KMS-11 (cell line): ENCODE results near the gene GRM5.
"Not testable (repeated sequence)": the region's sequence is repeated elsewhere in the genome, so short reads cannot be mapped to it uniquely, and the experiment has no call there.

Experiments used
- H2AFZ ChIP-seq: fragments of 200-600 bp; sonication (generic); 2 replicates; pipeline ENCODE4 v1.6.1; 2016; ENCODE audit warnings: antibody characterized with exemption, mixed run types, low read depth
- H3K27ac ChIP-seq: fragments of 200-600 bp; sonication (generic); 2 replicates; pipeline ENCODE4 v1.6.1; 2016; ENCODE audit warnings: mild to moderate bottlenecking, mixed run types
- H3K27me3 ChIP-seq: fragments of 200-600 bp; sonication (generic); 2 replicates; pipeline ENCODE4 v1.6.1; 2017; ENCODE audit warnings: mild to moderate bottlenecking, low read depth, mixed run types, moderate library complexity; ENCODE audit not compliant: insufficient read depth
- H3K36me3 ChIP-seq: fragments of 200-600 bp; sonication (generic); 2 replicates; pipeline ENCODE4 v1.6.1; 2017; ENCODE audit warnings: mild to moderate bottlenecking, mixed run types; ENCODE audit not compliant: insufficient read depth
- H3K4me1 ChIP-seq: fragments of 200-600 bp; sonication (generic); 2 replicates; pipeline ENCODE4 v1.6.1; 2016; ENCODE audit warnings: mild to moderate bottlenecking, low read depth, mixed run types; ENCODE audit not compliant: poor library complexity, severe bottlenecking
- H3K4me2 ChIP-seq: fragments of 200-600 bp; sonication (generic); 2 replicates; pipeline ENCODE4 v1.7.0; 2016; ENCODE audit warnings: mild to moderate bottlenecking, mixed run types
- H3K4me3 ChIP-seq: fragments of 200-600 bp; sonication (generic); IDR thresholded peaks from 2 replicates; pipeline ENCODE4 v1.6.1; 2017; ENCODE audit warnings: low read depth, low read length, mixed read lengths; ENCODE audit not compliant: insufficient read depth
- H3K79me2 ChIP-seq: fragments of 200-600 bp; sonication (generic); 2 replicates; pipeline ENCODE4 v1.6.1; 2016; ENCODE audit warnings: low read depth, mixed run types; ENCODE audit not compliant: insufficient read depth
- H3K9ac ChIP-seq: fragments of 200-600 bp; sonication (generic); 2 replicates; pipeline ENCODE4 v1.6.1; 2016; ENCODE audit warnings: mild to moderate bottlenecking, mixed run types
- H4K20me1 ChIP-seq: fragments of 200-600 bp; sonication (generic); 2 replicates; pipeline ENCODE4 v1.6.1; 2016; ENCODE audit warnings: mild to moderate bottlenecking, mixed run types; ENCODE audit not compliant: insufficient read depth
- TF ChIP-seq, protein P1 (sequence below): fragments of 200-600 bp; sonication (generic); conservative IDR thresholded peaks from 2 replicates; pipeline ENCODE4 v1.6.1; 2017; ENCODE audit warnings: low read depth, mild to moderate bottlenecking, antibody characterized with exemption, low read length, moderate library complexity, mixed read lengths

Gene GRM5

DNA sequence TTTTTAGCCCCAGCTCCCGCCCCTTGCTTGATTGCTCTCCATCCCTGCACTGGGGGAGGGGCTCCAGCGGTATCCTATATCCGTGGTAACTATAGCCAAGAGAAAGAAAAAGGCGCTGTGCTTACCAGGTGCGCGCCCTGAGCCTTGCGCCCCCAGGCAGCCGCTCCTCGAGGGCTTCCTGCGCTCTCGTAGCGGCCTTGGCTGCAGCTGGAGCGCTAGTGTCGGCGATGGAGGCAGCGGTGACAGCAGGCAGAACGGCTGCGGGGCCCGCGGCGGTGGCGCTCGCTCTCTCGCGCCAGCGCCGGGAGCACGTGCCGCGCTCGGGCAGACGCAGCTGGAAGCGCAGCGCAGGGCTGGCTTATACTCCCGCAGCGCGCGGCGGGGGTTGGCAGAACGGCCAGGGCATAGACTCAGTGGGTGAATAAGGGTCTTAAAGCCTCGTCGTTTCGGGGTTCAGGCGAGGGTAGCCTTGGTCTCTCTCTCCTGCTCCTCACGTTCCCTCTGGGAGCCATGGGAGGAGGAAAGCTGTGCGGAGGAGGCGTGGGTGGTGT lies at the start of gene GRM5:
Gene GRM5, minus strand, starts transcription at position 332 of the 551 bp plus-strand sequence. CDS start 18,110 bp downstream, outside the sequence.
- H3K4me3 ChIP-seq, H2AFZ ChIP-seq, H4K20me1 ChIP-seq, H3K4me1 ChIP-seq, H3K9ac ChIP-seq, H3K4me2 ChIP-seq, H3K27ac ChIP-seq, H3K27me3 ChIP-seq, H3K79me2 ChIP-seq, H3K36me3 ChIP-seq: not testable (repeated sequence)

- TF ChIP-seq, protein P1, sequence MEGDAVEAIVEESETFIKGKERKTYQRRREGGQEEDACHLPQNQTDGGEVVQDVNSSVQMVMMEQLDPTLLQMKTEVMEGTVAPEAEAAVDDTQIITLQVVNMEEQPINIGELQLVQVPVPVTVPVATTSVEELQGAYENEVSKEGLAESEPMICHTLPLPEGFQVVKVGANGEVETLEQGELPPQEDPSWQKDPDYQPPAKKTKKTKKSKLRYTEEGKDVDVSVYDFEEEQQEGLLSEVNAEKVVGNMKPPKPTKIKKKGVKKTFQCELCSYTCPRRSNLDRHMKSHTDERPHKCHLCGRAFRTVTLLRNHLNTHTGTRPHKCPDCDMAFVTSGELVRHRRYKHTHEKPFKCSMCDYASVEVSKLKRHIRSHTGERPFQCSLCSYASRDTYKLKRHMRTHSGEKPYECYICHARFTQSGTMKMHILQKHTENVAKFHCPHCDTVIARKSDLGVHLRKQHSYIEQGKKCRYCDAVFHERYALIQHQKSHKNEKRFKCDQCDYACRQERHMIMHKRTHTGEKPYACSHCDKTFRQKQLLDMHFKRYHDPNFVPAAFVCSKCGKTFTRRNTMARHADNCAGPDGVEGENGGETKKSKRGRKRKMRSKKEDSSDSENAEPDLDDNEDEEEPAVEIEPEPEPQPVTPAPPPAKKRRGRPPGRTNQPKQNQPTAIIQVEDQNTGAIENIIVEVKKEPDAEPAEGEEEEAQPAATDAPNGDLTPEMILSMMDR = peak; percentile 61; the same call in 1 of the 2 replicates
- H4K20me1 ChIP-seq, H3K4me2 ChIP-seq, H3K27ac ChIP-seq, H3K4me3 ChIP-seq, H3K36me3 ChIP-seq, H3K27me3 ChIP-seq, H3K79me2 ChIP-seq, H3K9ac ChIP-seq, H3K4me1 ChIP-seq, H2AFZ ChIP-seq: not testable (repeated sequence)
Observed at GRCh38 chr11:89097956-89098355, 32.2 kb upstream of the GRM5 start.

- H4K20me1 ChIP-seq, H3K9ac ChIP-seq, H3K4me1 ChIP-seq, H3K27ac ChIP-seq, H3K4me2 ChIP-seq, H2AFZ ChIP-seq, H3K79me2 ChIP-seq, H3K36me3 ChIP-seq, H3K27me3 ChIP-seq, H3K4me3 ChIP-seq: not testable (repeated sequence)
Observed at GRCh38 chr11:89093806-89094205, 28.0 kb upstream of the GRM5 start.

- H3K27ac ChIP-seq, H3K9ac ChIP-seq, H3K79me2 ChIP-seq, H3K4me2 ChIP-seq, H3K4me3 ChIP-seq, H3K27me3 ChIP-seq, H2AFZ ChIP-seq, H4K20me1 ChIP-seq, H3K4me1 ChIP-seq, H3K36me3 ChIP-seq: not testable (repeated sequence)
Observed at GRCh38 chr11:89084951-89085350, 19.2 kb upstream of the GRM5 start.

GRCh38 chr11:89070911-89071310 lies 5.1 kb upstream of the GRM5 start:
- not testable (repeated sequence) for H3K4me3 ChIP-seq, H3K4me2 ChIP-seq, H3K36me3 ChIP-seq, H2AFZ ChIP-seq, H3K4me1 ChIP-seq, H3K9ac ChIP-seq, H3K27ac ChIP-seq, H3K79me2 ChIP-seq, H3K27me3 ChIP-seq, H4K20me1 ChIP-seq

DNA sequence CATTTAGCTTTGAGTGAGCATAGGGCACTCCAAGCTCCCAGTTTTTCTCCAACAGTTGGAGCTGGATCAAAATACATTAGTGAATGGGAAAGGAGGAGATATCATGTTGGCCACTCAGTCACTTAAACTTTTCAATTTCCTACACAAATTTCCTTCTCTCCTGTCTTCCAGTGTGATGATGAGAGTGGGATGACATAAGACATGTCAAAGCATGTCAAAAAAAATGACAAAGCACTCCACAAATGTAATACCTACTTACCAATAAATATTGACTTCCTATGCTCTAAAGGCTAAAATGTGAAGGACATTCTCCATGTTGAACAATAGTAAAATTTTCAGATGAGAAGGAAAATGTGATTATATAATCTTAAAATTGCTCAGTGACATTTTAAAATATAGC lies 1.5 kb upstream of the GRM5 start:
- no peaks in the 10 kb centered on the region for H3K79me2 ChIP-seq

More for the DNA sequence above, 1.5 kb upstream of the GRM5 start:
- TF ChIP-seq, protein P1 = no peak
- Histone ChIP-seq H3K27me3 (no peaks in the 10 kb centered on the region), H4K20me1 (no peaks in the 10 kb centered on the region), H3K36me3 (no peaks in the 10 kb centered on the region), H3K27ac (no peak overlapping the region), H2AFZ (no peak overlapping the region), H3K9ac (no peak overlapping the region), H3K4me1 (no peaks in the 10 kb centered on the region), H3K4me3 (no peak overlapping the region), H3K4me2 (no peak overlapping the region)
